ENCODE measurements around the gene DNAJC13. TPM values are rescaled to one million over a fixed set of nuclear protein-coding genes. Genes with fewer than 3 reads are reported as not detected.

Gene DNAJC13
- total and polyA plus RNA-seq, 2 of the 8 experiments (the other 6 are each of a cell fraction or from before 2014, with no cell fraction given), result 7.9 to 28.8 TPM

- Histone ChIP-seq H2BK20ac (ENCODE audit: low read length) (no peak overlapping the region), H3K9me3 (ENCODE audit: insufficient read depth in 2 of 2, low read depth in 1 of 2, low read length in 1 of 2) (no peaks in the 10 kb centered on the region), H3K4me3 (ENCODE audit: extremely low read depth in 1 of 4, insufficient read depth in 2 of 4, low read depth in 3 of 4, low read length in 4 of 4) (no peak overlapping the region), H3K27me3 (replicated peaks in 1 of 4; ENCODE audit: control insufficient read depth in 3 of 4, extremely low read depth in 1 of 4, insufficient read depth in 3 of 4, low read length in 3 of 4) (no peaks in the 10 kb centered on the region), H3K9ac (replicated peaks in 1 of 4; ENCODE audit: extremely low read depth in 1 of 4, low read depth in 3 of 4, low read length in 3 of 4) (no peak overlapping the region), H2AFZ (ENCODE audit: low read length) (no peak overlapping the region), H3K18ac (ENCODE audit: extremely low read depth, low read length) (no peak overlapping the region), H3K14ac (ENCODE audit: insufficient read length) (no peak overlapping the region), H3K79me2 (ENCODE audit: control insufficient read depth in 1 of 2, insufficient read depth in 2 of 2, low read length in 2 of 2) (no peaks in the 10 kb centered on the region), H3K79me1 (ENCODE audit: low read depth, low read length) (no peaks in the 10 kb centered on the region), H4K8ac (ENCODE audit: extremely low read depth, insufficient read depth, low read length) (no peak overlapping the region), H2AK5ac (ENCODE audit: low read depth, low read length) (no peak overlapping the region), H2BK120ac (replicated peaks; ENCODE audit: low read depth, low read length) (no peak overlapping the region), H3K36me3 (ENCODE audit: control insufficient read depth in 2 of 4, insufficient read depth in 4 of 4, low read length in 3 of 4) (peaks cover 2 to 70% (median 33%) of the 10 kb centered on the region in 4 experiments; a peak in 6 of 8 replicates), H3K23me2 (ENCODE audit: low read depth, low read length) (no peaks in the 10 kb centered on the region), H4K5ac (ENCODE audit: insufficient read length, low read depth, low read length) (no peak overlapping the region), H3K27ac (ENCODE audit: low read depth, low read length) (no peak overlapping the region), H2BK15ac (ENCODE audit: low read length) (no peak overlapping the region), H3K4me2 (ENCODE audit: insufficient read depth in 1 of 2, low read depth in 2 of 2, low read length in 2 of 2) (no peak overlapping the region), H2BK5ac (ENCODE audit: low read depth, low read length) (no peak overlapping the region), H3K4ac (replicated peaks; ENCODE audit: insufficient read length, low read depth, low read length) (no peak overlapping the region), H3K4me1 (replicated peaks in 1 of 4; ENCODE audit: control insufficient read depth in 3 of 4, insufficient read depth in 4 of 4, low read length in 3 of 4) (no peaks in the 10 kb centered on the region), H4K20me1 (replicated peaks in 1 of 2; ENCODE audit: control insufficient read depth in 1 of 2, insufficient read depth in 2 of 2, low read length in 2 of 2) (no peaks in the 10 kb centered on the region), H3K56ac (replicated peaks; ENCODE audit: insufficient read length, low read depth, low read length) (no peak overlapping the region), H2BK12ac (ENCODE audit: low read depth, low read length) (no peak overlapping the region), H3K23ac (ENCODE audit: insufficient read length) (no peak overlapping the region), H4K91ac (replicated peaks; ENCODE audit: insufficient read length, low read length) (no peak overlapping the region)
- FAIRE-seq (no peak), DNase-seq (ENCODE audit: low read depth in 1 of 2, low spot score in 2 of 2) (no peak)
- POLR2A ChIA-PET (ENCODE audit: partially characterized antibody), result no interaction called here
- no peak for TF ChIP-seq KDM5A (IDR thresholded peaks at IDR 0.05; ENCODE audit: low read length)
- TF ChIP-seq EP300 (IDR thresholded peaks at IDR 0.05; ENCODE audit: borderline replicate concordance in 1 of 2, low read depth in 2 of 2, low read length in 2 of 2), result no peak
- no peak for TF ChIP-seq NRF1 (IDR thresholded peaks at IDR 0.05; ENCODE audit: low read depth, low read length)
- TF ChIP-seq ZNF274 (IDR thresholded peaks at IDR 0.05; ENCODE audit: borderline replicate concordance, extremely low read depth, low read length), result no peak
- no peak for TF ChIP-seq CBX5 (IDR thresholded peaks at IDR 0.05; ENCODE audit: low read depth, low read length)
- TF ChIP-seq BACH1 (IDR thresholded peaks at IDR 0.05; ENCODE audit: low read length), result no peak
- TF ChIP-seq JUND (IDR thresholded peaks at IDR 0.05; ENCODE audit: low read length), result no peak
- TF ChIP-seq TCF12 (IDR thresholded peaks at IDR 0.05; ENCODE audit: low read depth, low read length), result no peak
- TF ChIP-seq POU5F1 (IDR thresholded peaks at IDR 0.05; ENCODE audit: low read depth, low read length), result no peak
- TF ChIP-seq CHD2 (IDR thresholded peaks at IDR 0.05; ENCODE audit: low read length), result no peak
- no peak for TF ChIP-seq ASH2L (IDR thresholded peaks at IDR 0.05; ENCODE audit: low read length)
- no peak for TF ChIP-seq MAFK (IDR thresholded peaks at IDR 0.05; ENCODE audit: low read depth, low read length)
- no peak for TF ChIP-seq MAX (IDR thresholded peaks at IDR 0.05)
- TF ChIP-seq TBP (IDR thresholded peaks at IDR 0.05; ENCODE audit: low read depth, low read length), result no peak
- no peak for TF ChIP-seq TAF7 (optimal IDR thresholded peaks at IDR 0.05; ENCODE audit: borderline replicate concordance, low read depth, low read length)
- CTCF ChIA-PET (ENCODE audit: partially characterized antibody), result no interaction called here
- WGBS, 2 experiments (ENCODE audit: extremely low coverage in 1 of 2, insufficient coverage in 1 of 2, insufficient read length in 1 of 2, insufficient replicate concordance in 2 of 2, low coverage in 1 of 2, low lambda C conversion rate in 2 of 2, missing lambda C conversion rate in 1 of 2), result 94% methylated on average over 3 of the region's 3 CpGs; no CpG with 5 or more reads in 1 of the 2 experiments
These were observed 42.2 kb downstream of the DNAJC13 start for GRCh38 chr3:132459551-132459950.
